Osteocyte (in vitro differentiated cells): ENCODE data around the gene CYTH3. TPM values are rescaled to one million over a fixed set of nuclear protein-coding genes. Genes with fewer than 3 reads are reported as not detected.

Source experiments
- DNase-seq: peaks from one replicate; pipeline ENCODE4 v3.0.0; 2021; ENCODE audit warnings: mixed read lengths; ENCODE audit not compliant: unreplicated experiment; ENCODE audit errors: extremely low spot score
- H3K27ac Mint-ChIP-seq: one replicate; pipeline ENCODE4 v1.8.0; 2021; ENCODE audit warnings: mild to moderate bottlenecking, mixed read lengths; ENCODE audit not compliant: unreplicated experiment
- H3K27me3 Mint-ChIP-seq: one replicate; pipeline ENCODE4 v1.8.0; 2021; ENCODE audit warnings: mixed read lengths; ENCODE audit not compliant: unreplicated experiment
- H3K36me3 Mint-ChIP-seq: one replicate; pipeline ENCODE4 v1.8.0; 2021; ENCODE audit warnings: mixed read lengths; ENCODE audit not compliant: unreplicated experiment
- H3K4me1 Mint-ChIP-seq: one replicate; pipeline ENCODE4 v1.8.0; 2021; ENCODE audit warnings: mixed read lengths; ENCODE audit not compliant: unreplicated experiment
- H3K4me3 Mint-ChIP-seq: one replicate; pipeline ENCODE4 v1.8.0; 2021; ENCODE audit warnings: mild to moderate bottlenecking, moderate library complexity, mixed read lengths; ENCODE audit not compliant: unreplicated experiment
- H3K9me3 Mint-ChIP-seq: one replicate; pipeline ENCODE4 v1.8.0; 2021; ENCODE audit warnings: mixed read lengths; ENCODE audit not compliant: unreplicated experiment
- CTCF ChIP-seq: fragments of 200-600 bp; sonication (generic); IDR thresholded peaks from 2 replicates; pipeline ENCODE4 v1.5.0; 2021; ENCODE audit warnings: antibody characterized with exemption, mild to moderate bottlenecking, moderate library complexity
- total RNA-seq: library from RNA; stranded (reverse); gene quantifications from 2 replicates; pipeline ENCODE4 v1.2.1, GENCODE V29; 2021

Gene CYTH3
- total RNA-seq, 1 donor from 2014 or later: 63.9 TPM

GRCh38 chr7:6136475-6136874 is 135.9 kb downstream of the CYTH3 start:
- no peak overlapping the region for H3K4me3 Mint-ChIP-seq
- DNase-seq: no peak
- peaks cover 5% of the 10 kb centered on the region for H3K9me3 Mint-ChIP-seq
- H3K27ac Mint-ChIP-seq: no peak overlapping the region
- TF ChIP-seq CTCF: no peak
- H3K36me3 Mint-ChIP-seq: peaks cover 40% of the 10 kb centered on the region
- no peaks in the 10 kb centered on the region for H3K27me3 Mint-ChIP-seq
- no peaks in the 10 kb centered on the region for H3K4me1 Mint-ChIP-seq

- TF ChIP-seq CTCF: no peak
- Mint-ChIP-seq H3K9me3 (peaks cover 5% of the 10 kb centered on the region), H3K36me3 (peaks cover 39% of the 10 kb centered on the region), H3K27ac (no peak overlapping the region), H3K27me3 (no peaks in the 10 kb centered on the region), H3K4me1 (no peaks in the 10 kb centered on the region), H3K4me3 (no peak overlapping the region)
- no peak for DNase-seq
These were observed 139.2 kb downstream of the CYTH3 start for GRCh38 chr7:6133249-6133648.

- Mint-ChIP-seq H3K27ac (no peak overlapping the region), H3K4me3 (no peak overlapping the region), H3K4me1 (no peaks in the 10 kb centered on the region), H3K9me3 (peaks cover 5% of the 10 kb centered on the region), H3K27me3 (no peaks in the 10 kb centered on the region), H3K36me3 (peaks cover 50% of the 10 kb centered on the region)
- TF ChIP-seq CTCF: no peak
- peak; percentile 77 for DNase-seq
These were observed 142.3 kb downstream of the CYTH3 start for GRCh38 chr7:6130007-6130587.

GRCh38 chr7:6128205-6128604 is 144.2 kb downstream of the CYTH3 start:
- Mint-ChIP-seq H3K9me3 (peaks cover 4% of the 10 kb centered on the region), H3K4me3 (no peak overlapping the region), H3K27me3 (no peaks in the 10 kb centered on the region), H3K27ac (no peak overlapping the region), H3K36me3 (peaks cover 47% of the 10 kb centered on the region), H3K4me1 (no peaks in the 10 kb centered on the region)
- DNase-seq: peak; percentile 38
- TF ChIP-seq CTCF: no peak

- Mint-ChIP-seq H3K27ac (peak overlapping the region; percentile 52), H3K27me3 (no peaks in the 10 kb centered on the region), H3K4me1 (no peaks in the 10 kb centered on the region), H3K36me3 (peaks cover 42% of the 10 kb centered on the region), H3K4me3 (no peak overlapping the region), H3K9me3 (peaks cover under 1% of the 10 kb centered on the region)
- no peak for DNase-seq
- TF ChIP-seq CTCF: no peak
These were observed 145.3 kb downstream of the CYTH3 start for GRCh38 chr7:6127110-6127490.
